Measurements from ENCODE around the gene TMEM117. TPM values are rescaled to one million over a fixed set of nuclear protein-coding genes. Genes with fewer than 3 reads are reported as not detected.

The TMEM117 gene
- total RNA-seq, 1 donor = 22.4 TPM

DNA sequence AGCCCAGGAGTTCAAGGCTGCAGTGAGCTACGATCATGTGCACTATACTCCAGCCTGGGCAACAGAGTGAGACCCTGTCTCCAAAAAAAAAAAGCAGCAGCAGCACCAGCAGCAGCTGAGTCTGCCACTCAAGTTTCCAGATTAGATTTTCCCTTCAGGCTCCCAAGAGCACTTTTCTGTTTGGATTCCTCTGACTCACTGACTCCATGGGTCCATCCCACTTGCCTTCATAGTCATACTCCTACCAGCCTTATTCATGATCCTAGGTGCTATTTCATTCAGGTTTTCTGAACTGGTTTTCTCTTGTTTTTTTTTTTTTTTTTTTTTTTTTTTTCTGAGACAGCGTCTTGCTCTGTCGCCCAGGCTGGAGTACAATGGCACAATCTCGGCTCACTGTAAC, 23.0 kb upstream of the TMEM117 start:
- peak; percentile 53 for DNase-seq (ENCODE audit: insufficient read length, low spot score, missing footprints)
- no peak for TF ChIP-seq CTCF (IDR thresholded peaks at IDR 0.05; ENCODE audit: extremely low read depth, low read depth, low read length)
- no peak overlapping the region for H3K4me2 ChIP-seq (ENCODE audit: insufficient read depth, low read length)

DNA sequence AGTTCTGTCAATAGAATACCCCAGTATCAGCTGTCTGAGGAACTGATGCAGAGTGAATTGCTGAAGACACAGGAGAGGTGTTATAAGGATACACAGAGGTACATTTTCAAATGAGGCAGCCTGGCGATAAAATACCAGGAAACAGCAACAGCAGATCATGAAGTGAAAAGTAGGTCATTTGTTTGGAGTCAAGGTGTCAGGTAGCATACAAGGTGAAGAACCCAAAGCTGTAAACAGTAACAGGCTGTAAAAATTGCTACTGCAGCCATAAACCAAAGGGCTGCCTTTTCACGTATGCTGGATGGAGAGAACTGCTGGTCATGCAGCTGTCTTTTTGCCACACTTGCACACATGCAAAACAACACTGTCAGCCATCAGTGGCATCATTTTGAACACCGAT, 20.5 kb upstream of the TMEM117 start:
- H3K4me1 ChIP-seq (ENCODE audit: insufficient read depth, low read length) = no peaks in the 10 kb centered on the region
- peak overlapping the region; percentile 44 for H2AFZ ChIP-seq (ENCODE audit: low read length)
- no peak for DNase-seq (ENCODE audit: insufficient read length, low spot score, missing footprints)
- H3K4me3 ChIP-seq (ENCODE audit: insufficient read depth, low read length) = no peak overlapping the region
- no peaks in the 10 kb centered on the region for H3K79me2 ChIP-seq (ENCODE audit: insufficient read depth, low read length)
- no peaks in the 10 kb centered on the region for H3K9me3 ChIP-seq (ENCODE audit: low read depth, low read length)
- TF ChIP-seq CTCF (IDR thresholded peaks at IDR 0.05; ENCODE audit: extremely low read depth, low read depth, low read length) = no peak
- no peaks in the 10 kb centered on the region for H4K20me1 ChIP-seq (ENCODE audit: insufficient read depth, low read length)
- no peaks in the 10 kb centered on the region for H3K36me3 ChIP-seq (ENCODE audit: insufficient read depth, low read length)
- H3K27me3 ChIP-seq (ENCODE audit: insufficient read depth, low read length) = no peaks in the 10 kb centered on the region
- no peak overlapping the region for H3K4me2 ChIP-seq (ENCODE audit: insufficient read depth, low read length)
- H3K27ac ChIP-seq (ENCODE audit: low read depth, low read length) = no peak overlapping the region

More for the DNA sequence above, 23.0 kb upstream of the TMEM117 start:
- Histone ChIP-seq H2AFZ (ENCODE audit: low read length) (no peak overlapping the region), H3K36me3 (ENCODE audit: insufficient read depth, low read length) (no peaks in the 10 kb centered on the region), H3K4me1 (ENCODE audit: insufficient read depth, low read length) (no peaks in the 10 kb centered on the region), H3K9me3 (ENCODE audit: low read depth, low read length) (no peaks in the 10 kb centered on the region), H3K4me3 (ENCODE audit: insufficient read depth, low read length) (no peak overlapping the region), H3K27ac (ENCODE audit: low read depth, low read length) (no peak overlapping the region), H3K79me2 (ENCODE audit: insufficient read depth, low read length) (no peaks in the 10 kb centered on the region), H4K20me1 (ENCODE audit: insufficient read depth, low read length) (no peaks in the 10 kb centered on the region), H3K27me3 (ENCODE audit: insufficient read depth, low read length) (no peaks in the 10 kb centered on the region)

- no peaks in the 10 kb centered on the region for H3K36me3 ChIP-seq (ENCODE audit: insufficient read depth, low read length)
- no peak overlapping the region for H3K4me3 ChIP-seq (ENCODE audit: insufficient read depth, low read length)
- no peak for DNase-seq (ENCODE audit: insufficient read length, low spot score, missing footprints)
- H3K27me3 ChIP-seq (ENCODE audit: insufficient read depth, low read length) = no peaks in the 10 kb centered on the region
- no peaks in the 10 kb centered on the region for H3K9me3 ChIP-seq (ENCODE audit: low read depth, low read length)
- H2AFZ ChIP-seq (ENCODE audit: low read length) = no peak overlapping the region
- no peak for TF ChIP-seq CTCF (IDR thresholded peaks at IDR 0.05; ENCODE audit: extremely low read depth, low read depth, low read length)
- H3K4me1 ChIP-seq (ENCODE audit: insufficient read depth, low read length) = no peaks in the 10 kb centered on the region
- H3K79me2 ChIP-seq (ENCODE audit: insufficient read depth, low read length) = no peaks in the 10 kb centered on the region
- H3K27ac ChIP-seq (ENCODE audit: low read depth, low read length) = no peak overlapping the region
- no peaks in the 10 kb centered on the region for H4K20me1 ChIP-seq (ENCODE audit: insufficient read depth, low read length)
- no peak overlapping the region for H3K4me2 ChIP-seq (ENCODE audit: insufficient read depth, low read length)
Measured at GRCh38 chr12:43816168-43816567, 19.7 kb upstream of the TMEM117 start.

DNA sequence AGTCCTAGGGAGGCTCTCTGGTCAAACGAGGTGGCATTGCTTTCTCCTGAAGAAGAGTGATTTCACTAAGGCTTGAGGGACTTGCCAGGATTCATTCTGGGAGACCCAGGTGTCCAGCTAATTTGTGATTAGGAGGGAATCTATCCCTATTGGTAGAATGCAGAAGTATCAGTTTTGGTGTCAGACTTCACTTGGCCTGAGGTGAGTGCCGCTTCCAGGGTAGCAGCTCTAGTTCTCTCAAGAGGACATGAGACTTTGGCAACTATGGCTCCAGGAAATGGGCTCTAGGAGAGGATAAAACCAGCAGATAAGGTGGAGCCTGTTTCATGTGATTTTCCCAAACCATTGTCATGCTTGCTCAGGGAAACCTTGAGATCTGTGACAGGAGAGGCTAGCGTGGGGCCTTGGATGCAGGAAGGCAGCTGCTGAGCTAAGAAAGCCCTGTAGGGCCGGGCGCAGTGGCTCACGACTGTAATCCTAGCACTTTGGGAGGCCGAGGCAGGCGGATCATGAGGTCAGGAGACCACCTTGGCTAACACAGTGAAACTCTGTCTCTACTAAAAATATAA, 11.6 kb upstream of the TMEM117 start:
- H3K4me3 ChIP-seq (ENCODE audit: insufficient read depth, low read length) = no peak overlapping the region
- no peak overlapping the region for H3K27ac ChIP-seq (ENCODE audit: low read depth, low read length)
- H3K79me2 ChIP-seq (ENCODE audit: insufficient read depth, low read length) = no peaks in the 10 kb centered on the region
- no peak overlapping the region for H3K4me2 ChIP-seq (ENCODE audit: insufficient read depth, low read length)
- H4K20me1 ChIP-seq (ENCODE audit: insufficient read depth, low read length) = no peaks in the 10 kb centered on the region
- no peak overlapping the region for H2AFZ ChIP-seq (ENCODE audit: low read length)
- no peaks in the 10 kb centered on the region for H3K9me3 ChIP-seq (ENCODE audit: low read depth, low read length)
- H3K27me3 ChIP-seq (ENCODE audit: insufficient read depth, low read length) = no peaks in the 10 kb centered on the region
- no peak for DNase-seq (ENCODE audit: insufficient read length, low spot score, missing footprints)
- H3K4me1 ChIP-seq (ENCODE audit: insufficient read depth, low read length) = peaks cover 3% of the 10 kb centered on the region
- no peaks in the 10 kb centered on the region for H3K36me3 ChIP-seq (ENCODE audit: insufficient read depth, low read length)
- no peak for TF ChIP-seq CTCF (IDR thresholded peaks at IDR 0.05; ENCODE audit: extremely low read depth, low read depth, low read length)

Data from osteoblast (primary cell).